ACHN (cell line): ENCODE data around the gene ITPR1.
A peak's percentile ranks its signal among the peaks of the same experiment; 100 is the strongest.

Experiments used
- DNase-seq: peaks from one replicate; pipeline ENCODE4 v3.0.0-alpha.2; 2015
- in situ Hi-C: cut with HindIII; loops from 2 replicates; pipeline ENCODE4 v1.10.0; 2017; ENCODE audit warnings: low sequenced_read_pairs, low pct_ligation_motif_present, low pct_unique_long_range_greater_than_20kb

ITPR1 gene

GRCh38 chr3:4714045-4714444, 220.9 kb downstream of the ITPR1 start:
- no peak for DNase-seq
- in situ Hi-C loops, result loop anchor here (25.0 kb wide), 1 partner anchor 348 kb away; no protein-coding TSS in a partner anchor

DNA sequence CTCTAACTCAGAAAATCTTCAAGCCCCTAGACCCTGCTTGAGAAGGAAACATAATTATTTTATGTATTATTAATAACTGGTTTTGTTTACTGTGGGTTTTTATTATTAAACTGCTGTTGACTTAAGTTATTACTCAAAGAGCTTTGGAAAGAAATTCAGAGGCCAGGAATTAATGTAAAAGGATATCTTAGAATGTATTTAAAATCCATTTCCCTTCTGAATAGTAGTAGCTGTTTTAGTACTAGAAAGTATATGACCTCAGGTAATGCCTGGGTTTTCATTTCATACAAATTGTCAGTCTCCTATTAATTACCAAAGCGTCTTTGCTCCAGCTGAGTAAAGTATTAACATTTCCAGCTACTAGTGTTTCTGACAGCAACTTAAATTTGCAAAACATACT, 223.1 kb downstream of the ITPR1 start:
- in situ Hi-C loops, result loop anchor here (25.0 kb wide), 1 partner anchor 346 kb away; no protein-coding TSS in a partner anchor
- DNase-seq, result no peak

- DNase-seq, result no peak
- in situ Hi-C loops, result loop anchor here (25.0 kb wide), 1 partner anchor 345 kb away; no protein-coding TSS in a partner anchor
Observed at GRCh38 chr3:4716706-4717362, 223.7 kb downstream of the ITPR1 start.

DNA sequence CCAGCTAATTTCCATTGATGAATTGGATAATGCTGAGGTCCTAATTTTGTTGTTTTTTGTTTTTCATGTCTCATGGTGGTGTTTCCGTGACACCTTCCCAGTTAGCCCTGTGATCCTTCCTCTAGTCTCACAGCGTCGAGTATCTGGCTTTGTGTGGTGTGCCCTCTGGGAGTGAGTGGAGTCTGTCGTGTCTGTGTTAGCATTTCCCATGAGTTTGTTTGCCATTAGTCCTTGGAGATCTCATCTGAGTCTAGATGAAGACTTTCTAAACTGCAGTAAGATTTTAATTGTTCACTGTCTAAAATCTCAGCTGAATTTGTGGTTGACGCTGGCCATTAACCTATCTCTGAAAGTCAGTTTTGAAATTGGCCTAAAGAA, 224.2 kb downstream of the ITPR1 start:
- in situ Hi-C loops, result loop anchor here (25.0 kb wide), 1 partner anchor 345 kb away; no protein-coding TSS in a partner anchor
- DNase-seq, result no peak

DNA sequence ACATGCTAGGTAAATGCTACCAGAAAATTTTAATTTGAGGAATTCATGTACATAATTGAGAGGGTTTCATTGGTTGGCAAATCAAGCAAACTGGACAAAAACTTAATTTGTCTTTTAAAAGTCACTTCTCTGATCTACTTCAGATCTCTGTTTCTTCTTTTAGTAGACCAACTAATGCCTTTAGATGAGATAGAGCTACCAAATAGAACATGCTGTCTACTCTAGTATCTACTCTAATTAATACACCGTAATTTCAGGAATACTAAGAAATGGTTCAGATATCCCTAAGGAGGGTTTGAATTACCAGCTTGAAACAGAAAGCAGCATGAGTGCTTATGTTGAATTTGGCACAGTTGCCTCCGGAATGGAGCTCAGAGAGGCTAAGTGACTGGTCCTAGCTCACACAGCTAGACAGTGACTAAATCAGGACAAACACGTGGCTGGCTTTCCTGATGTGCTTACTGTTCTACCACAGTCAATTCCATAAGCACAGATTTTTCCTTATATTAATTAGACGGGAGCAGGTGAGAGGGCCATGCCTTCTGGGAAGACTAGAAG, 225.1 kb downstream of the ITPR1 start:
- in situ Hi-C loops, result loop anchor here (25.0 kb wide), 1 partner anchor 344 kb away; no protein-coding TSS in a partner anchor
- DNase-seq, result no peak

DNA sequence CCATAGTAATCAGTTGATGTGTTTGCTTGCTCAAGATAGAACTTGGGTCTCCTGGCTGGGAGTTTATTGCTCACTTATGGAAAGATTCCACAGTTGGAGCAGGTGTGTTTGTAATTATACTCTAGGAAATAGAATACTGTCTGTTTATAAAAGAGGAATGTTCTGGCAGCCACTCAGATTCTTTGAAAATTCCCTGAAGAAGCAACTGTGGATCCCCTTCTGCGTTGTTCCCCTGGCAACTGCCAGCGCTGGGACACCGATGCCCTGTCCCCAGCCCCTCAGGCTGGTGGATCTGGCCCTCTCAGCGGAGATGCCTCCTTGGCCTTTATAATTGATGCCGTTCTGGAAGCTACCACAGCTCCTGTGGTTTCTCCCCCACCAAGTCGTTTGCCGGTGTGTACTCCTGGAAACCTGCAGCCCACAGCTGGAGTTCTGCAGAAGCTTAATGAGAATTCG, 225.9 kb downstream of the ITPR1 start:
- in situ Hi-C loops, result loop anchor here (25.0 kb wide), 1 partner anchor 343 kb away; no protein-coding TSS in a partner anchor
- DNase-seq, result no peak

DNA sequence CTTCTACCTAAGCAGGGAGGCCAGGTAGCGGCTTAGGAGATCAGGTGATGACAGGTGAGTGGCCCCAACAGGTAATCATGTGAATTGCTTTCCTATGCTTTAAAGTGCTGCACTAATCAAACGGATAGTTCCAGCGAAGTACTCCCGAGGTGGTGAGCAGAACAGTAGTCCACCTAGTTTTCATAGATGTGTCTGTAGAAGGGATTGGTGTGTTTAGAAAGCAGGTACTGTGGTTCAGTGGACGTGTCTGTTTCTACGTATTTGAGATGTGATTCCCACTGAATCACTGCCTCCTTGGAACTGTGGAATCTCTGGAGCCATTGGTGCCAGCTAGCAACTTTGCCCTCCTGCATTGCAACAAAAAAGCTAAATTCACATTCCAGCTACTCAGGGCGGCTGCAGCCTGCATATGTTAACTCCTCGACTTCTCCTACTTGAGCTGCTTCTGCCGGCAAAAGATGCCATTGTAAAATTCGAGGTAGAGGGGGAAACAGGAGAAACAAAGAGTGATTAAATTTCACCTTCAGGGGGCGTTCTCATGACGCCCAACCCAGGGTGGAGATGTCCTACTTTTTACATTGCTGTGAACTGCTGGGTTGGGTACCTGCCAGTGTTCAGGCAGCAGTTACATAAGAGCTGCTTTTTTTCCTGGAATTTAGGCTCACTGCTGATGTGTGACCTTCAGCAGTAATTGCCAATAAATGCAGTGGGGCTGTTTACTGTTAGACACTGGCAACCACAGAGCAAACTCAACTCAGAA, 227.3 kb downstream of the ITPR1 start:
- in situ Hi-C loops, result loop anchor here (25.0 kb wide), 1 partner anchor 342 kb away; no protein-coding TSS in a partner anchor
- peak; percentile 69 for DNase-seq

DNA sequence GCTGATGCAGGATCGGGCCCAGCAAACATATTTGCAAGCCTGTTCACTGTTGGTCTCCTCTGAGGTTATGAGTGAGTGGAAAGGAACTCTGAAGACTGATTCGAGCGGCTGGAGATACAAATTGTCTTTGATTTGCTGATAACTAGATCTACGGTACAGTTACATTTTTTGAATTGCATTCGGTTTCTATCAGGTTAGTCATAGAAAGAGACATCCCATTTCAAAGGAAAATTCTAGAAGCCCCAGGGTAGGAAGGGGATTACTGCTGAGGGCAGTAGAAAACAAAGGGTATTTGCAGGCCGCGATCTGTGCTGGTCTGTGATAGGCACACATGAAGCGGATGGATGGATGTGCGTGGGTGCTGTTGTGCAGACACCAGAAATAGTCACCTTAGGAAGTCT, 228.4 kb downstream of the ITPR1 start:
- DNase-seq, result no peak
- in situ Hi-C loops, result loop anchor here (25.0 kb wide), 1 partner anchor 341 kb away; no protein-coding TSS in a partner anchor

- in situ Hi-C loops, result loop anchor here (25.0 kb wide), 1 partner anchor 340 kb away; no protein-coding TSS in a partner anchor
- peak; percentile 74 for DNase-seq
Observed at GRCh38 chr3:4722103-4722502, 229.0 kb downstream of the ITPR1 start.

DNA sequence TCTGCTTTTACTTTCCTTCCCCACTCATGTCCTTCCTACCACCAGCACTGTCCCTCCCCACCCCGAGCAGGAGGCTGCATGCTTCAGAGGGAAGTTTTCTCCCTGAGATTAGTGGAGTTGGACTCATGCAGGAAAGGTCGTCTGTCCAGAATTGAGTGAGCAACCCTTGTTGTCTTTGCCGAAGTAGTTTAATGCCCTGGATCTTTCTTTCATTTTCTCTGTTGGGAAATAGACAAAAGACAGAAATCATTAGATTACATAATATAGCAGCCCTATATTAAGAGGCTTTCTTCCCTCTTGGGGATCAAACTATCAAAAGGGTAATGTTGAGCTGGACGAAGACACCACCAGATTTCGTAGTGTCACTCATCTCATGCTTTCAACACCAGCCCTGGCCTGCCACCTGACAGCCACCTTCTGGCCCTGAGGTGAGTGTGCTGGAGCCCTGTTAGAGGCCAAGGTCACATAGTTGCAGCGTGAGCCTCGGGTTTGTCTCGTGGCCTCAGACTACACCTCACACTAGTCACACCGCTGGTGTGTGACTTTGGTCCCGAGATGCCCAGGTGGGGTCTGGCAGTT, 231.0 kb downstream of the ITPR1 start:
- no peak for DNase-seq
- in situ Hi-C loops, result loop anchor here (25.0 kb wide), 1 partner anchor 338 kb away; no protein-coding TSS in a partner anchor

DNA sequence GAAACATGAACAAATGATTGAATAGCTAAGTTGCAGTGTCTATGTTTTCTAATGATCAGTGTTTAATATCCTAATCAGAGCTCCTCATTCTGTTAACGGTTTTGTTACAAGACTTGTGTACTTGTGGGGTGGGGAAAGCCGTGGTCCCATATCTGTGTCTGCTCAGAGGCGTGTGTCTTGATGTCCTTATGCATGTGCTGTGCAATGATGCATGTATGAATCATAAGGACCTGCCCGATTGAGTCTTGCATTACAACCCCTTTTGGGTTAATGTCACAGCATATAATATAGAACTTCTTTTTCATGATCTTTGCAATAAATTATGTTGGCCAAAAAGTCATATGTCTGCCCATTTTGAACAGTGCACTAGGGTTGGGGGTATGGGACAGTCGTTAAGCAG, 233.4 kb downstream of the ITPR1 start:
- in situ Hi-C loops, result no loop called here
- no peak for DNase-seq

GRCh38 chr3:4729061-4729973, 236.2 kb downstream of the ITPR1 start:
- DNase-seq, result no peak

GRCh38 chr3:4730719-4731118, 237.6 kb downstream of the ITPR1 start:
- peak; percentile 24 for DNase-seq
- in situ Hi-C loops, result no loop called here

More at GRCh38 chr3:4729061-4729973, 236.2 kb downstream of the ITPR1 start:
- in situ Hi-C loops, result no loop called here

- DNase-seq, result no peak
- in situ Hi-C loops, result no loop called here
Observed at GRCh38 chr3:4731543-4732111, 238.5 kb downstream of the ITPR1 start.

DNA sequence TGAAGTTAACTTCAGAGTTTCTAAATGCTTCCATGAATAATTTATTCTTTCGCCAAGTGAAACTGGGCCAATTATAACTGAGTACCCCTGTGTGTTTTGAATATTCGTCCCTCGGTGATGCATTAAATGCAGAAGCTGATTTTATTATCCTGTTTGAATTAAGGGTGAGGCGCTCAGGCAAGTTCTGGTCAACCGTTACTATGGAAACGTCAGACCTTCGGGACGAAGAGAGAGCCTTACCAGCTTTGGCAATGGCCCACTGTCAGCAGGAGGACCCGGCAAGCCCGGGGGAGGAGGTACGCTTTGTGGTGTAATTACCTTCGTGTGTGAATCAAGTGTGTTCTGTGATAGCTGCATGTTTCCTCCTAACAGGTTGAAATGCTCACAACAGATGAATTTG, 239.8 kb downstream of the ITPR1 start:
- no peak for DNase-seq
- in situ Hi-C loops, result no loop called here

- in situ Hi-C loops, result no loop called here
- DNase-seq, result no peak
Observed at GRCh38 chr3:4734454-4734853, 241.3 kb downstream of the ITPR1 start.

- no peak for DNase-seq
- in situ Hi-C loops, result no loop called here
Observed at GRCh38 chr3:4735243-4735642, 242.1 kb downstream of the ITPR1 start.
